A549 (cell line): ENCODE measurements around the gene FAM53C. TPM values are rescaled to one million over a fixed set of nuclear protein-coding genes. Genes with fewer than 3 reads are reported as not detected.

Experiments
- ATAC-seq, 2 experiments: fragments of 200-7000 bp in 1 of 2; fragments of >200 bp in 1 of 2; cut with Nextera tagmentation in 1 of 2; cut with Tn5 transposase in 1 of 2; 3 replicates each; pipeline versions ENCODE4 v1.8.0 to v1.9.1; 2018 to 2020; ENCODE audit warnings: mild to moderate bottlenecking in 1 of 2, moderate library complexity in 1 of 2
- CTCF ChIA-PET: fragments of 300-600 bp; sonication (Branson Sonifier 250); formaldehyde crosslinking; extraction: SDS; loops from one replicate; lab custom pipeline; 2021; ENCODE audit warnings: antibody characterized with exemption, inconsistent platforms; lab: Yijun Ruan, JAX
- POLR2A ChIA-PET: fragments of 350-600 bp; formaldehyde crosslinking; extraction: SDS; loops from one replicate; lab custom pipeline; 2021; ENCODE audit warnings: antibody characterized with exemption, inconsistent platforms; lab: Yijun Ruan, JAX
- DNase-seq, 2 experiments: peaks; one replicate each; pipeline versions ENCODE4 v3.0.0 to v3.0.0-alpha.2; 2011 to 2016; ENCODE audit warnings: low read depth in 1 of 2, low spot score in 1 of 2
- FAIRE-seq: peaks from 2 replicates; lab custom pipeline; 2011; peaks lifted over from hg19 to GRCh38; lab: Jason Lieb, UNC
- H3K27ac ChIP-seq, 2 experiments: fragments of >200 bp; sonication (Bioruptor Twin); formaldehyde crosslinking; 3 replicates each; pipeline ENCODE4 v1.5.1; 2016 to 2017
- H3K4me1 ChIP-seq: fragments of >200 bp; sonication (Bioruptor Twin); formaldehyde crosslinking; 3 replicates; pipeline ENCODE4 v1.6.1; 2016
- H3K4me2 ChIP-seq: fragments of >200 bp; sonication (Bioruptor Twin); formaldehyde crosslinking; 3 replicates; pipeline ENCODE4 v1.6.1; 2016
- H3K4me3 ChIP-seq: fragments of >200 bp; sonication (Bioruptor Twin); formaldehyde crosslinking; 3 replicates; pipeline ENCODE4 v1.5.1; 2016
- H3K9me3 ChIP-seq: fragments of >200 bp; sonication (Bioruptor Twin); formaldehyde crosslinking; 3 replicates; pipeline ENCODE4 v1.6.1; 2016
- ATOH8 ChIP-seq: fragments of 250-450 bp; sonication (Bioruptor Pico); IDR thresholded peaks from 2 replicates; pipeline ENCODE4 v1.5.0; 2020; ENCODE audit warnings: low read depth, mild to moderate bottlenecking, moderate library complexity
- CBX2 ChIP-seq: fragments of 200-600 bp; sonication (generic); IDR thresholded peaks from 2 replicates; pipeline ENCODE4 v1.6.1; 2016; ENCODE audit warnings: low read depth, mild to moderate bottlenecking, borderline replicate concordance
- CHD2 ChIP-seq: fragments of 150-350 bp; IDR thresholded peaks from 2 replicates; pipeline ENCODE4 v1.6.1; 2014; ENCODE audit warnings: low read length; ENCODE audit not compliant: partially characterized antibody
- CHD4 ChIP-seq: fragments of 200-600 bp; sonication (generic); IDR thresholded peaks from 2 replicates; pipeline ENCODE4 v1.6.1; 2016; ENCODE audit warnings: antibody characterized with exemption, mild to moderate bottlenecking, borderline replicate concordance
- CTCF ChIP-seq: fragments of >200 bp; sonication (Bioruptor Twin); formaldehyde crosslinking; IDR thresholded peaks from 3 replicates; pipeline ENCODE4 v1.5.1; 2016
- EHF ChIP-seq: fragments of 250-450 bp; sonication (Bioruptor Pico); IDR thresholded peaks from 2 replicates; pipeline ENCODE4 v1.5.0; 2020; ENCODE audit warnings: mild to moderate bottlenecking
- EHMT2 ChIP-seq: fragments of 200-600 bp; sonication (generic); IDR thresholded peaks from 2 replicates; pipeline ENCODE4 v1.6.1; 2016; ENCODE audit warnings: antibody characterized with exemption, low read depth, mild to moderate bottlenecking, moderate library complexity
- ELK1 ChIP-seq: fragments of 150-350 bp; IDR thresholded peaks from 2 replicates; pipeline ENCODE4 v1.6.1; 2014; ENCODE audit warnings: low read depth, mild to moderate bottlenecking, low read length
- EP300 ChIP-seq, 2 experiments: fragments of >200 bp; sonication (Bioruptor Twin); formaldehyde crosslinking; IDR thresholded peaks; 2 replicates in 1 of 2; 3 replicates in 1 of 2; pipeline ENCODE4 v1.6.1; 2016 to 2017
- FOXS1 ChIP-seq: fragments of 250-450 bp; sonication (Bioruptor Pico); IDR thresholded peaks from 2 replicates; pipeline ENCODE4 v1.5.0; 2020; ENCODE audit warnings: mild to moderate bottlenecking, moderate library complexity
- HDAC2 ChIP-seq: fragments of 200-600 bp; sonication (generic); IDR thresholded peaks from 2 replicates; pipeline ENCODE4 v1.6.1; 2016
- HOXB13 ChIP-seq: fragments of 250-450 bp; sonication (Bioruptor Pico); IDR thresholded peaks from 2 replicates; pipeline ENCODE4 v1.5.0; 2020; ENCODE audit warnings: low read depth, mild to moderate bottlenecking, moderate library complexity
- JUNB ChIP-seq: fragments of >200 bp; sonication (Bioruptor Twin); formaldehyde crosslinking; IDR thresholded peaks from 2 replicates; pipeline ENCODE4 v1.6.1; 2016
- NPAS2 ChIP-seq: fragments of 250-450 bp; sonication (Bioruptor Pico); IDR thresholded peaks from 2 replicates; pipeline ENCODE4 v1.8.0; 2022; ENCODE audit warnings: mild to moderate bottlenecking, moderate library complexity, borderline replicate concordance
- NR3C1 ChIP-seq: fragments of >200 bp; sonication (Bioruptor Twin); formaldehyde crosslinking; IDR thresholded peaks from 3 replicates; pipeline ENCODE4 v1.6.1; 2017
- POLR2A ChIP-seq: IDR thresholded peaks from 2 replicates; pipeline ENCODE4 v1.6.1; 2012; ENCODE audit warnings: mild to moderate bottlenecking, low read length
- POLR2AphosphoS2 ChIP-seq: conservative IDR thresholded peaks from 2 replicates; pipeline ENCODE4 v1.6.1; 2012; ENCODE audit warnings: low read length, improper control_type of control experiment, inconsistent platforms
- RCOR1 ChIP-seq: fragments of 150-350 bp; IDR thresholded peaks from 2 replicates; pipeline ENCODE4 v1.6.1; 2014; ENCODE audit warnings: antibody characterized with exemption, low read length, low read depth
- REST ChIP-seq: fragments of 200-600 bp; sonication (generic); IDR thresholded peaks from 2 replicates; pipeline ENCODE4 v1.6.1; 2016; ENCODE audit warnings: antibody characterized with exemption, mild to moderate bottlenecking, moderate library complexity
- SMC3 ChIP-seq: fragments of >200 bp; sonication (Bioruptor Twin); formaldehyde crosslinking; IDR thresholded peaks from 3 replicates; pipeline ENCODE4 v1.6.1; 2018; ENCODE audit warnings: inconsistent platforms
- SREBF2 ChIP-seq: fragments of 450-650 bp; IDR thresholded peaks from 2 replicates; pipeline ENCODE4 v1.6.1; 2014; ENCODE audit warnings: mild to moderate bottlenecking, moderate library complexity
- ZC3H11A ChIP-seq: fragments of 450-650 bp; IDR thresholded peaks from 2 replicates; pipeline ENCODE4 v1.6.1; 2014; ENCODE audit warnings: antibody characterized with exemption, mild to moderate bottlenecking
- WGBS: methylation state at CpG from one replicate; pipeline ENCODE4 v1.1.6; 2017; ENCODE audit errors: missing lambda C conversion rate; 5-methylcytosine and 5-hydroxymethylcytosine counted together
- polyA plus RNA-seq, 4 experiments: library from polyadenylated mRNA; depleted of rRNA in 3 of 4; stranded (reverse); fragments of >200 nt; fragmentation: RNase III in 1 of 4; extraction: RNeasy Plus Mini Kit Qiagen cat#74134 plus additional on column Dnase treatment in 1 of 4; gene quantifications; 2 replicates in 3 of 4; 3 replicates in 1 of 4; pipeline ENCODE4 v1.2.3, GENCODE V29; 2011 to 2017
- TF ChIP-seq, protein P1 (sequence below): fragments of >200 bp; sonication (Bioruptor Twin); formaldehyde crosslinking; IDR thresholded peaks from 2 replicates; pipeline ENCODE4 v1.6.1; 2016
- TF ChIP-seq, protein P2 (sequence below): IDR thresholded peaks from 2 replicates; pipeline ENCODE4 v1.6.1; 2012
- TF ChIP-seq, protein P3 (sequence below): IDR thresholded peaks from 2 replicates; pipeline ENCODE4 v1.6.1; 2012

FAM53C gene
- polyA plus RNA-seq, 2 of the 4 experiments (the other 2 are of a cell fraction), result 24.7 to 24.9 TPM

DNA sequence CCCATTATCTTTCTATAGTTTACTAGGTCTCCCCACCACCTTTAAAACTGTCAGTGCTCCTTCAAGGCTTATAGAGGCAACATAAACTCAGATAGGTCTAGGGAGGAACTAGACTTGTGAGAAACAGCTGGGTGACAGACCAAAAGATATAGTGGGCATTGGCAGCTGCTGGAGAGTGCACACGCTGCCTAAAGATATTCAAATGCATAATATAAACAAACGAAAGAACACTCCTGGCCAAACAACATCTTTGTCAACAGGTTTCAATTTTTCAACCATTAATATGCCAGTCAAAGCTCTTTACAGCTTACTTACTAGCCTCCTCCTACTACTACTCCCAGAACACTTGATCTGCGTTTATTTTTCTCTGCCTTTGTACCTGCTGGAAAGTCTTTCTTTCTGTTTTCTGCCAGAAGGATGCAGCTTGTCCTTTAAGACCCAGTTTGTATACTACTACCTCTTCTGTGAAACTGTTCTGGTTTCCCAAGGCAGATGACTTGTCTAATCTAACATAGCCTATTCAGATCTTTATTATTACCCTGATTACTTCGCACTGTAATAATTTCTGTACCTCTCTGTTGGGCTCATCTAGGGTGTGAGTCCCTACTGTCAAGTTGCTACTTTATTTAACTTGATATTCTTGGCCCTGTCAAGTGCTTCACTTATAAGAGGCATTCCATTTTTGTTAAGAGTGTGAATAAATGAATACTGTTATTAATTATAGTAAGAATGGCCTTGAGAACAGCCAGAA lies 28.7 kb downstream of the FAM53C start:
- no peak overlapping the region for H3K4me2 ChIP-seq
- H3K27ac ChIP-seq, result no peak overlapping the region
- ChIA-PET CTCF (interaction anchor here (0.5 to 4.8 kb wide), 5 partner anchors 12 to 213 kb away, joined by 3 to 28 read pairs (median 4); partner anchors contain the start of gene KDM3B), POLR2A (no interaction called here)
- ATAC-seq (no peak; a peak in 1 of 6 replicates), FAIRE-seq (no peak), DNase-seq (no peak)
- TF ChIP-seq RCOR1 (no peak), HOXB13 (CRISPR knock-in tag) (no peak), FOXS1 (CRISPR knock-in tag) (no peak), POLR2A (no peak), SMC3 (no peak), CHD2 (no peak), REST (no peak), ZC3H11A (no peak), NPAS2 (CRISPR knock-in tag) (no peak), ATOH8 (CRISPR knock-in tag) (no peak), NR3C1 (no peak), HDAC2 (no peak), SREBF2 (no peak), EHMT2 (no peak), CHD4 (no peak), ELK1 (no peak)
- TF ChIP-seq, protein P1, sequence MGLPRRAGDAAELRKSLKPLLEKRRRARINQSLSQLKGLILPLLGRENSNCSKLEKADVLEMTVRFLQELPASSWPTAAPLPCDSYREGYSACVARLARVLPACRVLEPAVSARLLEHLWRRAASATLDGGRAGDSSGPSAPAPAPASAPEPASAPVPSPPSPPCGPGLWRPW, result no peak
- TF ChIP-seq, protein P2, sequence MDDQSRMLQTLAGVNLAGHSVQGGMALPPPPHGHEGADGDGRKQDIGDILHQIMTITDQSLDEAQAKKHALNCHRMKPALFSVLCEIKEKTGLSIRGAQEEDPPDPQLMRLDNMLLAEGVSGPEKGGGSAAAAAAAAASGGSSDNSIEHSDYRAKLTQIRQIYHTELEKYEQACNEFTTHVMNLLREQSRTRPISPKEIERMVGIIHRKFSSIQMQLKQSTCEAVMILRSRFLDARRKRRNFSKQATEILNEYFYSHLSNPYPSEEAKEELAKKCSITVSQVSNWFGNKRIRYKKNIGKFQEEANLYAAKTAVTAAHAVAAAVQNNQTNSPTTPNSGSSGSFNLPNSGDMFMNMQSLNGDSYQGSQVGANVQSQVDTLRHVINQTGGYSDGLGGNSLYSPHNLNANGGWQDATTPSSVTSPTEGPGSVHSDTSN, result no peak
- TF ChIP-seq, protein P3, sequence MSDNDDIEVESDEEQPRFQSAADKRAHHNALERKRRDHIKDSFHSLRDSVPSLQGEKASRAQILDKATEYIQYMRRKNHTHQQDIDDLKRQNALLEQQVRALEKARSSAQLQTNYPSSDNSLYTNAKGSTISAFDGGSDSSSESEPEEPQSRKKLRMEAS, result no peak
- WGBS, result 70% methylated on average over 4 of the region's 4 CpGs
- no peaks in the 10 kb centered on the region for H3K9me3 ChIP-seq
- H3K4me1 ChIP-seq, result no peaks in the 10 kb centered on the region
- H3K4me3 ChIP-seq, result no peak overlapping the region

DNA sequence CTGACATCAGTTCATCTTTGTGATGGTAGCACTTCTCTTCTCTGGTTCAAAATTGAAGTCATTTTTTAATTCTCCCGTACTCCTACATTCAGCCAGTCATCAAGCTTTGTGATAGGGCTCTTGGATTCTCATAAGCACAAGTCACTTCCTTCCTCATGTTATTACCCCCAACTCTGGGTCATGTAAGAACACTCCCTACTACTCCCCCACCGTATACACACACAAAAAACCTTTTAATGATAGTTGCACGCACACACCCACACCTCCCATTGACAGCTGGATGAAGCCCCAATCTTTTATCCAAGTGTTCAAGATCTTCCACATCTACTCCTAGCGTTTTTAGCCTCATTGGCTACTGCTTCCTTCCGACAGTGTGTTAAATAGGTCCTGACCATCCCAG lies 31.2 kb downstream of the FAM53C start:
- no peak for ATAC-seq
- POLR2A ChIA-PET, result interaction anchor here (1.1 kb wide), 1 partner anchor 14 kb away, joined by 3 read pairs; no protein-coding TSS in a partner anchor
- H3K9me3 ChIP-seq, result no peaks in the 10 kb centered on the region
- no peaks in the 10 kb centered on the region for H3K4me1 ChIP-seq
- no peak overlapping the region for H3K27ac ChIP-seq
- 88% methylated on average over 5 of the region's 5 CpGs for WGBS
- no peak for DNase-seq
- no peak overlapping the region for H3K4me2 ChIP-seq
- no peak overlapping the region for H3K4me3 ChIP-seq
- CTCF ChIA-PET, result interaction anchor here (0.8 to 5.5 kb wide), 4 partner anchors 16 to 95 kb away, joined by 3 to 67 read pairs (median 4); partner anchors contain the start of gene KDM3B
- FAIRE-seq, result no peak
- TF ChIP-seq POLR2AphosphoS2 (no peak), SREBF2 (no peak), NR3C1 (no peak), RCOR1 (no peak), JUNB (no peak), EP300 (IDR thresholded peaks at IDR 0.05) (no peak), CBX2 (no peak), CTCF (no peak), ZC3H11A (no peak), EHF (CRISPR knock-in tag) (no peak)
- TF ChIP-seq, protein P2, result no peak
